MM.1S (cell line): ENCODE results near the gene ACSF3.

ENCODE experiments used
- DNase-seq: peaks from one replicate; pipeline ENCODE4 v3.0.0-alpha.2; 2015
- H2AFZ ChIP-seq: fragments of 300-600 bp; sonication (generic); 2 replicates; pipeline ENCODE4 v1.6.0; 2016; ENCODE audit warnings: antibody characterized with exemption, low read length
- H3F3A ChIP-seq: fragments of 300-600 bp; sonication (generic); 2 replicates; pipeline ENCODE4 v1.6.1; 2016; ENCODE audit warnings: mild to moderate bottlenecking, antibody characterized with exemption, low read length, moderate library complexity, mixed read lengths; ENCODE audit not compliant: insufficient read depth
- H3K27ac ChIP-seq: fragments of 300-600 bp; sonication (generic); 2 replicates; pipeline ENCODE4 v1.5.1; 2016; ENCODE audit warnings: mild to moderate bottlenecking, low read length
- H3K27me3 ChIP-seq: fragments of 300-600 bp; sonication (generic); replicated peaks from 2 replicates; pipeline ENCODE4 v1.6.0; 2016; ENCODE audit warnings: low read length; ENCODE audit not compliant: insufficient read depth
- H3K36me3 ChIP-seq: fragments of 300-600 bp; sonication (generic); replicated peaks from 2 replicates; pipeline ENCODE4 v1.6.1; 2016; ENCODE audit warnings: mild to moderate bottlenecking, low read length, mixed read lengths; ENCODE audit not compliant: insufficient read depth
- H3K4me1 ChIP-seq: fragments of 300-600 bp; sonication (generic); 2 replicates; pipeline ENCODE4 v1.6.1; 2016; ENCODE audit warnings: low read length, mixed read lengths
- H3K4me2 ChIP-seq: fragments of 300-600 bp; sonication (generic); 2 replicates; pipeline ENCODE4 v1.6.0; 2016; ENCODE audit warnings: low read depth, low read length
- H3K4me3 ChIP-seq: fragments of 300-600 bp; sonication (generic); 2 replicates; pipeline ENCODE4 v1.5.1; 2016; ENCODE audit warnings: low read length, mixed read lengths
- H3K79me2 ChIP-seq: fragments of 300-600 bp; sonication (generic); 2 replicates; pipeline ENCODE4 v1.6.1; 2016; ENCODE audit warnings: mixed run types, low read length, mixed read lengths
- H3K9ac ChIP-seq: fragments of 300-600 bp; sonication (generic); 2 replicates; pipeline ENCODE4 v1.6.1; 2016; ENCODE audit warnings: low read length, mixed read lengths
- H3K9me2 ChIP-seq: fragments of 300-600 bp; sonication (generic); replicated peaks from 2 replicates; pipeline ENCODE4 v1.6.1; 2016; ENCODE audit warnings: mild to moderate bottlenecking, low read length, mixed read lengths; ENCODE audit not compliant: insufficient read depth
- H3K9me3 ChIP-seq: fragments of 300-600 bp; sonication (generic); replicated peaks from 2 replicates; pipeline ENCODE4 v1.6.1; 2016; ENCODE audit warnings: mild to moderate bottlenecking, low read length, mixed read lengths; ENCODE audit not compliant: insufficient read depth
- H4K20me1 ChIP-seq: fragments of 300-600 bp; sonication (generic); 2 replicates; pipeline ENCODE4 v1.6.1; 2016; ENCODE audit warnings: mild to moderate bottlenecking, low read length, moderate library complexity, mixed read lengths; ENCODE audit not compliant: insufficient read depth
- CTCF ChIP-seq: fragments of 300-600 bp; sonication (generic); IDR thresholded peaks from 2 replicates; pipeline ENCODE4 v1.5.1; 2016; ENCODE audit warnings: antibody characterized with exemption, low read length, mixed read lengths
- EZH2 ChIP-seq: fragments of 300-600 bp; sonication (generic); optimal IDR thresholded peaks from 2 replicates; pipeline ENCODE3; 2017; ENCODE audit warnings: low read depth, mild to moderate bottlenecking, antibody characterized with exemption, low read length, mixed read lengths
- EZH2phosphoT487 ChIP-seq: fragments of 300-600 bp; sonication (generic); IDR thresholded peaks from 2 replicates; pipeline ENCODE4 v1.6.1; 2018; ENCODE audit warnings: antibody characterized with exemption, low read length

The ACSF3 gene

GRCh38 chr16:89143201-89143741 lies 49.6 kb downstream of the ACSF3 start:
- DNase-seq, result no peak
- Histone ChIP-seq H3K9ac (no peak overlapping the region), H3K4me3 (no peak overlapping the region), H2AFZ (no peak overlapping the region), H3K27me3 (no peaks in the 10 kb centered on the region), H4K20me1 (no peaks in the 10 kb centered on the region), H3K9me2 (no peaks in the 10 kb centered on the region), H3K79me2 (no peaks in the 10 kb centered on the region), H3K4me1 (no peaks in the 10 kb centered on the region), H3K27ac (no peak overlapping the region), H3K4me2 (no peak overlapping the region), H3K9me3 (no peaks in the 10 kb centered on the region), H3F3A (no peaks in the 10 kb centered on the region), H3K36me3 (no peaks in the 10 kb centered on the region)
- no peak for TF ChIP-seq EZH2phosphoT487
- TF ChIP-seq CTCF, result no peak
- no peak for TF ChIP-seq EZH2

- Histone ChIP-seq H3K36me3 (no peaks in the 10 kb centered on the region), H3K27me3 (no peaks in the 10 kb centered on the region), H3K9ac (no peak overlapping the region), H4K20me1 (no peaks in the 10 kb centered on the region), H3K79me2 (no peaks in the 10 kb centered on the region), H3K27ac (no peak overlapping the region), H3K9me2 (no peaks in the 10 kb centered on the region), H3K4me3 (no peak overlapping the region), H3F3A (no peaks in the 10 kb centered on the region), H3K9me3 (no peaks in the 10 kb centered on the region), H3K4me2 (no peak overlapping the region), H2AFZ (no peak overlapping the region), H3K4me1 (no peaks in the 10 kb centered on the region)
- TF ChIP-seq EZH2phosphoT487 (no peak), CTCF (no peak), EZH2 (no peak)
- no peak for DNase-seq
Measured at GRCh38 chr16:89143911-89144675, 50.4 kb downstream of the ACSF3 start.

- Histone ChIP-seq H3K27me3 (no peaks in the 10 kb centered on the region), H3F3A (no peaks in the 10 kb centered on the region), H3K36me3 (no peaks in the 10 kb centered on the region), H3K9me3 (no peaks in the 10 kb centered on the region), H3K4me1 (no peaks in the 10 kb centered on the region), H2AFZ (no peak overlapping the region), H3K27ac (no peak overlapping the region), H3K4me3 (no peak overlapping the region), H3K79me2 (no peaks in the 10 kb centered on the region), H4K20me1 (no peaks in the 10 kb centered on the region), H3K9ac (no peak overlapping the region), H3K4me2 (no peak overlapping the region), H3K9me2 (no peaks in the 10 kb centered on the region)
- TF ChIP-seq EZH2, result no peak
- no peak for TF ChIP-seq CTCF
- no peak for TF ChIP-seq EZH2phosphoT487
- DNase-seq, result no peak
Measured at GRCh38 chr16:89144681-89145080, 51.0 kb downstream of the ACSF3 start.
